NOMO-1 treated with DMSO at 0.1 percent for 48 hours (cell line): Measurements from ENCODE around the gene CECR2.
"Not testable (repeated sequence)": the region's sequence is repeated elsewhere in the genome, so short reads cannot be mapped to it uniquely, and the experiment has no call there.

Experiments used
- DNase-seq: peaks from one replicate; lab custom pipeline; 2025; ENCODE audit not compliant: unreplicated experiment; lab: John Stamatoyannopoulos, UW

The CECR2 gene

GRCh38 chr22:17493419-17493981, 124.2 kb downstream of the CECR2 start:
- DNase-seq = no peak

GRCh38 chr22:17496841-17497240, 127.6 kb downstream of the CECR2 start:
- peak; percentile 83 for DNase-seq

- DNase-seq = peak; percentile 71
These were observed 132.5 kb downstream of the CECR2 start for GRCh38 chr22:17501679-17502285.

GRCh38 chr22:17508110-17508509, 138.8 kb downstream of the CECR2 start:
- DNase-seq = no peak

GRCh38 chr22:17512960-17513359, 143.7 kb downstream of the CECR2 start:
- no peak for DNase-seq

GRCh38 chr22:17513612-17514011, 144.4 kb downstream of the CECR2 start:
- no peak for DNase-seq

GRCh38 chr22:17514084-17514483, 144.8 kb downstream of the CECR2 start:
- no peak for DNase-seq

- no peak for DNase-seq
These were observed 149.1 kb downstream of the CECR2 start for GRCh38 chr22:17518406-17518805.

- DNase-seq = not testable (repeated sequence)
These were observed 152.7 kb downstream of the CECR2 start for GRCh38 chr22:17521971-17522370.

- DNase-seq = no peak
These were observed 154.7 kb downstream of the CECR2 start for GRCh38 chr22:17523925-17524324.

GRCh38 chr22:17536269-17536668, 167.0 kb downstream of the CECR2 start:
- no peak for DNase-seq

GRCh38 chr22:17537155-17537554, 167.9 kb downstream of the CECR2 start:
- no peak for DNase-seq

- no peak for DNase-seq
These were observed 171.2 kb downstream of the CECR2 start for GRCh38 chr22:17540481-17540880.

- DNase-seq = no peak
These were observed 172.2 kb downstream of the CECR2 start for GRCh38 chr22:17541476-17541875.

- DNase-seq = no peak
These were observed 173.2 kb downstream of the CECR2 start for GRCh38 chr22:17542452-17542851.

- DNase-seq = no peak
These were observed 178.9 kb downstream of the CECR2 start for GRCh38 chr22:17548010-17548755.

GRCh38 chr22:17548756-17549035, 179.4 kb downstream of the CECR2 start:
- no peak for DNase-seq

GRCh38 chr22:17549183-17549582, 179.9 kb downstream of the CECR2 start:
- no peak for DNase-seq

GRCh38 chr22:17549655-17550054, 180.4 kb downstream of the CECR2 start:
- no peak for DNase-seq

GRCh38 chr22:17552737-17553136, 183.5 kb downstream of the CECR2 start:
- no peak for DNase-seq

- DNase-seq = no peak
These were observed 185.6 kb downstream of the CECR2 start for GRCh38 chr22:17554814-17555213.

- DNase-seq = no peak
These were observed 189.9 kb downstream of the CECR2 start for GRCh38 chr22:17559188-17559587.
